A172 (cell line): ENCODE results near the gene DNASE1L3. TPM values are rescaled to one million over a fixed set of nuclear protein-coding genes. Genes with fewer than 3 reads are reported as not detected.
A peak's percentile ranks its signal among the peaks of the same experiment; 100 is the strongest.

ENCODE experiments used
- DNase-seq: peaks from one replicate; pipeline ENCODE4 v3.0.0-alpha.2; 2015; ENCODE audit warnings: low spot score
- total RNA-seq: library from RNA; depleted of rRNA; stranded (reverse); fragments of >200 nt; shearing (Covaris generic); gene quantifications from 2 replicates; pipeline ENCODE4 v1.2.3, GENCODE V29; 2014; rRNA removed

Gene DNASE1L3
- total RNA-seq, 1 experiment from 2014 or later: not detected

- DNase-seq: peak; percentile 97
Measured at GRCh38 chr3:58161435-58162398, 49.1 kb downstream of the DNASE1L3 start.

GRCh38 chr3:58160399-58160798, 50.4 kb downstream of the DNASE1L3 start:
- no peak for DNase-seq

GRCh38 chr3:58158442-58159153, 52.2 kb downstream of the DNASE1L3 start:
- DNase-seq: no peak

GRCh38 chr3:58157700-58158099, 53.1 kb downstream of the DNASE1L3 start:
- DNase-seq: no peak

GRCh38 chr3:58155838-58156237, 54.9 kb downstream of the DNASE1L3 start:
- no peak for DNase-seq

GRCh38 chr3:58154626-58155449, 55.9 kb downstream of the DNASE1L3 start:
- DNase-seq: no peak

- DNase-seq: no peak
Measured at GRCh38 chr3:58153371-58153770, 57.4 kb downstream of the DNASE1L3 start.

GRCh38 chr3:58152225-58153015, 58.4 kb downstream of the DNASE1L3 start:
- DNase-seq: no peak

- DNase-seq: no peak
Measured at GRCh38 chr3:58151637-58152036, 59.1 kb downstream of the DNASE1L3 start.

- peak; percentile 28 for DNase-seq
Measured at GRCh38 chr3:58150810-58151199, 60.0 kb downstream of the DNASE1L3 start.

- DNase-seq: no peak
Measured at GRCh38 chr3:58150130-58150809, 60.5 kb downstream of the DNASE1L3 start.

GRCh38 chr3:58148049-58148448, 62.7 kb downstream of the DNASE1L3 start:
- no peak for DNase-seq

GRCh38 chr3:58144478-58145325, 66.1 kb downstream of the DNASE1L3 start:
- DNase-seq: no peak

GRCh38 chr3:58143417-58144055, 67.2 kb downstream of the DNASE1L3 start:
- DNase-seq: no peak

Other genes starting within 250 kb of the DNASE1L3 start
- 225 and 260 TPM in 2 replicates for gene FLNB, start 202.6 kb downstream of the DNASE1L3 start, total RNA-seq
- gene ABHD6, start 26.8 kb upstream of the DNASE1L3 start, total RNA-seq: 8.4 and 8.9 TPM in 2 replicates
- 13.0 and 19.5 TPM in 2 replicates for gene RPP14, start 95.3 kb upstream of the DNASE1L3 start, total RNA-seq
- 6.2 TPM in 2 replicates for gene HTD2, start 95.5 kb upstream of the DNASE1L3 start, total RNA-seq
- 9.3 and 15.2 TPM in 2 replicates for gene PXK, start 121.9 kb upstream of the DNASE1L3 start, total RNA-seq
- gene PDHB, start 222.9 kb upstream of the DNASE1L3 start, total RNA-seq: 141 and 170 TPM in 2 replicates